HG03457 (cell line): ENCODE measurements around the gene SLC17A6.

Experiments used
- ATAC-seq: cut with Tn5 transposase; IDR thresholded peaks from one replicate; pipeline ENCODE4 v1.9.1; 2021; ENCODE audit warnings: moderate number of reproducible peaks; ENCODE audit not compliant: unreplicated experiment

Gene SLC17A6

DNA sequence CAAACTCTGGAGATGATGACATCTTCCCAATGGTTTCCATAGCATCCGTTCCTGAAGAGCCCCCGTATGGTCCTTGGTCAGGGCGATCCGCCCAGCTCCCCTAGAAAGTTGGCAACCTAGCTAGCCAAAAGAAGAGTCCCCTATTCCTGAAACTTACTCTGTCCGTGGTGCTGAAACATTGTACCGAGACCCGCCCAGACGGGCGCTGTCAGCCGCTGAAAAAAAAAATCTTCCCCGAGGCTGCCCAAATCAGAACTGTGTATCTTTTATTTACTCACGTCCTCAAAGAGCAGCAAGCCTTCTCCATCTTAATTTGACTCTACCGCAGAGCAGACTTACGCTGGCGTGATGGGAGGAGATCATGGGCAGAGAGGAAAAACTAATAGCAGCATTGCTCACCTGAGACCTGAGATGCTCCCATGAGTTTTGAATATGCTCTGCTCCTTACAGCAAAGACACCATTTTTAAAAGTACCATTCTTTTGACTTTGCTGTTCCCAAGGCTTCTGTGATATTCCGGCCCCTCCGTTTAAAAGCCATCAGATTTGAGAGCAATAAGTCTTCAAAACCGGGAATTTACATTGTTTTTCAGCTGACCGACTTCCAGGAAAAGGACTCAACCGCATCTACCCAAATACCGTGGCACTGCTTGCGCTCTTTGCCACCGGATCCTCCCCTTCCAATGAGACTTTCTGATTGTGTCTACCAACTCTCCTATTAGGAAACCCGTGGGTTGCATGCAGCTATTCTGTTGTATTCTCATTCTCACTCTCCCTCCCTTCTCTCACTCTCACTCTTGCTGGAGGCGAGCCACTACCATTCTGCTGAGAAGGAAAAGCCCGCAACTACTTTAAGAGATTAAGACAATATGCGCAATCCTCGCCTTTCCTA is at the start of gene SLC17A6:
Gene SLC17A6, plus strand, starts transcription at position 786 of the 890 bp plus-strand sequence. CDS start 153 bp downstream, outside the sequence.
- ATAC-seq, result no peak

DNA sequence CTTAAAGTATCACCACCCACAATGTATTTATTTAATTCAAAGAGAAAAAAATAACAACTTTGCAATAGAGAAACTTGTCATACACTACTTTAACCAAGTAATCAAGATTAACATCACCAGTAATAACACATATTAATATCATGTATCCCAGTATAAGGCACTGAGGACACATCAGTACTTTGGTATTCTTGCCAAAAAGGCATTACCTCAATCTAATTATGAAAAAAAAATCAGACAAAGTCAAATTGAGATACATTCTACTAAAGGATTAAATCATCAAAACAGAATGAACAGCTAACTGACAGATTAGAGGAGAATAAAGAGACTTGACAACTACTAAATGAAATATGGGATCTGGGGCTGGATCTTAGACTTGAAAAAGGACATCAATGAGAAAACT is 35.8 kb upstream of the SLC17A6 start:
- ATAC-seq, result no peak

DNA sequence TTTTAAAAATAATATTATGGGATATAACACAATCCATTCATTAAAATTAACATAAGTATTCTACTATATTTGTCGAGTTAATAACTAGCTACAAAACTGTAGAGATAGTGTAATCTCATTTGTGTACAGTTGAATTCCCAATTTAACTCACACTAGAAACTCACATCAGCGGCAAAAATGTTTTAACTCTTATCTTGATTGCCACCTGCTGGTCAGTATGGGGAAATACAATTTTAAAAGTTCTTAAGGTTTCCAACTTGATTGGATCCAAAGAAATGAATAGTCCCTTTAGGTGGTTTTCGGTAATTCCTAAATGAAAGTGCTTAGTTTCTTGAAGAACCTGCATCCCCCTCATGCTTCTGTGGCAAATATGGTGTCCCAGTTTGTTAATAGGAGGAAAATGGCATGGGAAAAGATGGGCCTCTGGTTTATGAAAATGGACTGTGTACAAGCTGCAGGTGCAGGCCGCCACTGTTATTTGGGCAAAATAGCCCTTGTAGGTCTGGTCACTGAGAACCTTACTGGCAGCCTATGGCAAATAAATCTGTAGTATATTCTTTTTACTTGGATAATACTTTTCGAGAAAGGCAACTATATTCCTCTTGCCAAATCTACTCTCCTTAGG is 33.7 kb upstream of the SLC17A6 start:
- no peak for ATAC-seq

DNA sequence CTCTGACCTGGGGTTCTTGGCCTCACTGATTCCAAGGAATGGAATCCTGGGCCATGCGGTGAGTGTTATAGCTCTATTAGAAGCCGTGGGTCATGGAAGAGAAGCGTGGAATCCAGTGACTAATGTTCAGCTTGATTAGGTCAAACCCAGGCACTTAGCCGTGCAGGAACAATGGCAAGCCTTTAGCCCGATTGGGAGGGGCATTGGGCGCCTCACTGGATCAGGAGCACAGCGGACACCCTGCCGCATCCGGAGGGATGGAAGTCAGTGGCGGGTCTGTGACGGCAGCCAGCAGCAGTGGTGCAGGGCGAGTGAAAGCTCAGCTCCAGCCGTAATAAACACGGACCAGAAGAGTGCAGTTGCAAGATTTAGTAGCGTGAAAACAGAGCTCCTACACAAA is 20.5 kb upstream of the SLC17A6 start:
- ATAC-seq, result no peak

DNA sequence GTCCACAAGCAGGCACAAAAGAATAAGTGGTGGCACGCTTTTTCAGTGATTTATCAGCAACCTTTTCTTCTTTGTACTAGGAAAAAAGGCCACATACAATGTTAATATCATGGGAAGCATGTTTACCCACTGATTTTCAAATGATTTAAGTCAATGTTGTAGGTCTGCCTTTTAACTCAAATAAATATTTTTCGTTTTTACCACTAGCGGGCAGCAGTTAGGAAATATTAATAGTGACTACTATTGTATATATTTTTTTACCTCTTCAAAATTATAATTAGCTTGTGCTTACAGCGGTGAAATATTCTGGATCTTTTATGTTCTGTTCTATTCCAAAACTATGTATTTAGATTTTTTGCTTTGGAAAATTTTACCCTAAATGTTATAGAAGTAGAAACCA is 6.4 kb upstream of the SLC17A6 start:
- no peak for ATAC-seq

DNA sequence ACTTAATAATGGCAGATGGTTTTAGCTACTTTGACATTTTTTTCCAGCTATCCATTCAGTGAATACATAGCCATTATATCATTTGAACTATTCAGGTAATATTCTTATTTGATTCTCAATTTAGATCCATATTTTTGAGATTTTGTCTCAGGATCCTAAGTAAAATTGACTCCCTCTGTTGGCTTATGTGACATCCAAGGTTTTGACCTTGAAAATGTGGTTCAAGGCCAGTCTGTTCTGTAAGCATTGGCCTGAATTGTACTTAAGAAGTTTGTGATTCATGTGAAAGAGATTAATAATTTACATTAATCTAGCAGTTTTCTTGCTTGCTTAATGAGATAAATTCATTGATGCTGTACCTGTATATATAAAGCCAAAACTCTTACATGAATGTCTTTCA is 1.6 kb upstream of the SLC17A6 start:
- no peak for ATAC-seq

DNA sequence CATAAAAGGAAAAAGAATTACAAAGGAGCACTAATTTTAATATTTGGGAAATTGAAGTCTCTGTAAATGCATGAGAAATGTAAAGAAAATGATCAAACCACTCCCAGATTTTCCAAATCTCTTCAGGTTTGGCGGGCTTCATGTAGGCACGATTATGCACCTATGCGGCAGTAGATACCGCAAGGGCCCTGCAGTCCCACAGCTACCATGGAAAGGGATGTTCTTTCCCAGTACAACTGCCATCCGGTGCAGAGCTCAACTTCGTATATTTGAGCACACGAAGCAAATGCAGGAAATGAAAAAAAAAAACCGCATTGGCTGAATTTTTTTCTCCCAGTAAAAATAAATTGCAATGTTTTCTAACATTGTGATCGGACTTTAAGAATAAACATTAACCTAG is 1.4 kb downstream of the SLC17A6 start:
- ATAC-seq, result no peak

DNA sequence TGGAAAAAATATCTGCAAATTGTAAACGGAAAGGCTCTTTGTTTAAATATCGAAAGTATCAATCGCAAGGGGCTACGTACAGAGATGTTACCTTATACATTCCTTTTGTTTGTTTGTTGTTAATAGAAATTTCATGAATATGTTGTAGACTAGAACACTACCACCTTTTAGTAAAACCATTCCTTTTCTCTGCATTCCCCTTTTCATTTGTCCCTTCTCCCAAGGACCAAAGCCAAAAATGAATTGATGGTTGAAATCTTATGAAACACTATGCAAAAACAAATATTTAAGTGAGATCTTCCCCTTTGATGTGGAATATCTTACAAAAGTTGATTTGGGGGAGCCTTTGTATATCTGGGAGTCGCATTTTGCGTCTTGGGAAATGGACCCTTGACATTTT is 2.1 kb downstream of the SLC17A6 start:
- no peak for ATAC-seq

DNA sequence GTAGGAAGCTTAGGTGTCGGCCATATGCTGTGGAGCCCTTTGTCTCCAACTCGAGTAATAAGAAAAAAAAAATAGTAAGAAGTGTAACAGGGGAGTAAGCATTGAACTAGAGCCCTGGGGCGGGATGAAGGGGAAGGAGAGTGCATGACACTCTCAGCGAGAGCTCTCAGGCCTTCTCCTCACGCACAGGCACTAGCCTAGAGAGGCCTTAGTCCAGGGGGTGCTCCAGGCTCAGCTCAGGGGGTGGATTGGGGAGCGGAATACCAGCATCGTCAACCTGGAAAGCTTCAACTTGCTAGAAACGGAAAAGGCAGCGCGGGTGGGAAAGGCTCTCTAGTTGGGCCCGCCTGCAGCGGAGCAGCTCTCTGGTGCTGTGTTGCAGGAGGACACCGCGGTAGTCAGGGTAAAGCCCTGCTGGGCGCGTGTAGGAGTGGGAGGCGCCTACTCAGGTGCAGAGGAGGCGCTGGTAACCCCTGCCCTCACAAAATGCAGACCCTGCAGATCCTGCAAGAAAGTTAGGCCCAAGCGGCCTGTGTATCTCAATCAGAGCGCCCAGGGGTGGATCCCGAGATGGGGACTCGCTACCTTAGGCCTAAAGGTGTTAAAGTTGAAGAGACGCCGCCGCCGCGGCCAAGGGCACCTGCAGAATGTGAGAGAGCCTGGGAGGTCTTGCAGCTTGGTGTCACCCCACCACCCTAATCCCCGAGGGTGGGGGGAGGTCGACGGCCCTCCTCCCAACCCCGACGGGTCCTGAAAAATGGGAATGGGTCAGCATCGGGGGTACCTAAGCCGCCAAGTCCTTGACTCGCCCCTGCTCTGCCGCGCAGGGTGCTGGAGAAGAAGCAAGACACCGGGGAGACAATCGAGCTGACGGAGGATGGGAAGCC is 2.8 kb downstream of the SLC17A6 start:
- ATAC-seq, result no peak

DNA sequence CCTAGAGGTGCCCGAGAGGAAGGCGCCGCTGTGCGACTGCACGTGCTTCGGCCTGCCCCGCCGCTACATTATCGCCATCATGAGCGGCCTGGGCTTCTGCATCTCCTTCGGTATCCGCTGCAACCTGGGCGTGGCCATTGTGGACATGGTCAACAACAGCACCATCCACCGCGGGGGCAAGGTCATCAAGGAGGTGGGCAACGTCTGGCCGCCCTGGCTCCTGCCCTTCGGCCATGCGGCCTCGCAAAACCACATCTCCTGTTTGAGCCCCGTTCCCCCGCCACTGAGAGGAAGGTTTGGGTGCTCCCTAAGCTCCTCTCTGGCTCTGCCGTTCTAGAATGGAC is 3.4 kb downstream of the SLC17A6 start:
- no peak for ATAC-seq

DNA sequence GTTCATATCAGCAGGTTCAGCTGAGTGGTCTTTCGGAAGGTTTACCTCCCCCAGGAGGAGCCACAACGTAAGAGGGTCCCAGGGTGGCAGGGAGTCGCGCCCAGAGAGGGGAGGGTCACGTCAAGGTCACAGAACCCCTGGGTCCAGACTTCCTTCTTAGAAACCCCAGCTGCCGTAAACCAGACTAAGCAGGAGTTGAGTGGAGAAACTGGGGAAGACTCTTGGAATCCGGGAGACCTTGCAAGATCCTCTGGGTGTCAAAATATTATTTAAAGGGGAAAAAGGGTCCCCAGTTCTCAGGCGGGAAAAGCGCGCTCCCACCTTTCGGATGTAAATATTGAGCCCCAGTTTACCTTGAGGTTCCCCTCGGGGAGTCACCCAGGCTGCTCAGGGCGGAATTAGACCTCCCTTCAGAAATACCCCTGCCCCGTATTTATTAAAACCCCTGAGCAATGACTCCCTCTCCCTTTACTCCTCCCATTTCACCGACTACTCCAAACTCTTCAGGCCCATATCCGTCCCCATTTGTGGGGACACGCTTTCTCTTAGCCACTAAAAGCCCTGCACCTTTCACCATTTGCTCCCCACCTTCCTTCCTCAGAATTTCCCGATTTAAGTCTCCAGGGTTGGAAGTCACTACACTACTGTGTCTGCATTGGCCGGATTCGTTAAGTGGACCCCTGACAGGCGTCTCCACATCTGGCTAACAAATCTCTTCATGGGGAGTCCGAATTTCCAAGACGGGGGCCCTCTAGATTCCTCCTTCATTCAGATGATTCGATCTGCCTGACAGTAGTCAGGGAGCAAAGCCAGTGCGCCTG is 4.2 kb downstream of the SLC17A6 start:
- no peak for ATAC-seq

DNA sequence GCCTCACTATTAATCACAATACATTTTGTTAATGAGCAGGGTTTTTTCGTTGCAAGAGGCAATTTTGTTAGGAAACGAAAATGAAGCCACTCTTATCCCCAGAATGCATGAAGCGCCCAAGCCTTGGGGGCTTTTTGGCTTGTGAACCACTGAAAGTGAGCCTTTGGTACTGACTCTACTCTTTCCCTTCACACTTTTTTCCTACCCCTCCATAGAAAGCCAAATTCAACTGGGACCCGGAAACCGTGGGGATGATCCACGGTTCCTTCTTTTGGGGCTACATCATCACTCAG is 4.8 kb downstream of the SLC17A6 start:
- ATAC-seq, result no peak

DNA sequence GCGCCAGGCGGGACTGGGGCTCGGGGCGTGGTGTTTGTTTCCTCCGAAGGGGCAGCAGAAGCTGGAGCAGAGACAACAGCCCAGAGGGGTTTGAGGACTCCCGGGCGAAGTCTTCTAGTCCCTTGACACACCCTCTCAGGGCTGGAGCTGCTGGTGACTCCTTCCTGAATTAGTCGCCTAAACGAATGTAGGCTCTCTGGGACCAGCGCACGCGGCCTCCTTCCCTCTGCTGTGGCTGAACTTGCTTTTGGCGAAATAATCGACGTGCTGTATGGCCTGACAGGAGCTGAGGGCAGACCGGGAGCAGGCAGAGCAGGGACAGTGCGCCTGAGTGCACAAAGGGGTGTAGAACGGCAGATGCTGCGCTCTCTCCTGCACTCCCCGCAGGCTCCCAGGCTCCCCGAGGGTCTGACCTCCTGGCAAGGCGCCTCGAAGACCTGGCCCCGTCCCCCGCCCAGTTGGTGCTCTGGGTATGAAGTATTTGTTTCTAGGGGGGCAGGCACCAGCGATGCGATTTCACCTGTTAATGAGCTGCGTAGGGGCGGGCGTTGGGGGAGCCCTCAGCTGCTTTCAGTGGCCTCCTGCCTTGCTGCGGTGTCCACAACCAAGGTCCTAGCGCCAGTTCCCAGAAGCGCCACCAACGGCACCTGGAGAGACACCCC is 5.3 kb downstream of the SLC17A6 start:
- ATAC-seq, result no peak

DNA sequence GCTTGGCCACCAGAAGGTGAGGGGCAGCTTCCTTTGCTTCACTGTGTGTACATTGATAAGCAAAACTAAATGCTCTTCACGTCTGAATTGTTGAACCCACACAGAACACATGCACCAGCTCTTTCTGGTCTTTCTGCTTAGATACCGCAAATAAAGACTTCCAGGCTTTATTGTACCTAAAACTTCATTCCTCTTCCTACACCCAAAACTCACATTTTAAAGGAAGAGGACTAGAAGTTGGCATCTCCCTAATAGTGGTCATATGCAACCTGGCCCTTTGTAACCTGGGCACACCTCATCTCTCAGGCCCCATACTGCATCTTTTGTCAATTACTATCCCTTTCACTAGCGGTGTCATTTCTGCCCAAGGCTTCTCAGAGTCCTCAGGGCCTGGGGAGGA is 5.9 kb downstream of the SLC17A6 start:
- no peak for ATAC-seq

DNA sequence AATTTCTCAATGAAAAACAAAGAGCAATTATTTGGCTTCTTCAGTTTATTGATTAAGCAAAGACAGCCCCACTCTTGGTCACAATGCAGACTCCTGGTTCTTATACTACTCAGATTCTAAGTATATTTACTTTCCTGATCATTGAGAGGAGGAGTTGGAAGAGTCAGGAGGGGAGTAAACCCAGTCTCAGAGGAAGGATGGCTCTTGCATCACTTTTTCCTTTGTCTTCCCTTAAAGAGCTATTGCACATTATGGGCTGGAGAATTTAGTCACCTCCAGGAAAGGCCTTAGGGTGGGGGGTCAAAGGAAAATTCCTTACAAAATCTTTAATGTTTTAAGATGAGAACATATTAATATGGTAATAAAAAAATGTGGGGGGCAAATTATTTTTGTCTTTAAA is 8.1 kb downstream of the SLC17A6 start:
- no peak for ATAC-seq

DNA sequence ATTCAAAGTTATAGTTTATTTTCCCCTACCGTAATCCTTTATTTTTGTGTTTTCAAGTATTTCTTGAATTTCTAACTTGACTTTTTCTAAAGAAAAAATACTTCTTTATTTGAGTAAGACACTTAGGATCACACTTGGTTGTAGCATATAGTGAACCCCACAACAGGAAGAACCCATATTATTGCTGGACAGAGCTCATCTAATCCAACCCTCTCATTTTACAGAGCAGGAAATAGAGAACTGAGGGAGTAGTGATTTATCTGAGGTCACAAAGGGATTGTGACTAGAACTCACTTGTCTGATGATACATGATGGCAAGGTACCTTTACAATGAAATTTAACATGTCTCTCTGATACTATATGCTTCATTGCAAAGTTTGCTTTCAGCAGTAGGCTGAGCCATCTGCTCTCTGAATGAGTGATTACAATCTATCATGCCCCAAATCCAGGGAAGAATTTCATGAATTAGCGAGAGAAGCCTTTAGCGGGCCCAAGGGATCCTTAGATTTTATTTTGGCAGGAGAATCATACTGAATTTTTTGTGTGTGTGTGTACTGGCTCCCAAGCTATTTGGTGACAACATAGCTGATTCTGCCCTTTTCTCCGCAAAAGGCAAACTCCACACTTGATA is 9.8 kb downstream of the SLC17A6 start:
- no peak for ATAC-seq

DNA sequence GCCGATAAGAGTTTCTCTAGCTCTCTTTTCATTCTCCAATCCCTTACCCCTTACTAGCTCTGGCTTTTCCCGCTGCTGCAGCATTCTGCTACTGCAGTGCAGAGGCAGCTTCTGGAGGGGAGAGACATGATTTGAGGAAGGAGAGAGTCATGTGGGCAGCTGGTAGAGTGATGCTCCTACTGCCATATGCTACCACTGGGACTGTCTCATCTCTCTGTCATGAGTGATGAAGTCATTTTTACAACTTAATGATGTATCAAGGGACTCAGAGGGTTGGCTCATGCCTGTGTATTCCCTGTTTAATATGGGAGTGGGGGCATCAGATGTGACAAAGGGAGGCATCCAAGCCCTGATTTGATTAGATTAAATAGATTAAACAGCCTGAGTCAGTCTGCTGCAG is 11.3 kb downstream of the SLC17A6 start:
- ATAC-seq, result no peak

DNA sequence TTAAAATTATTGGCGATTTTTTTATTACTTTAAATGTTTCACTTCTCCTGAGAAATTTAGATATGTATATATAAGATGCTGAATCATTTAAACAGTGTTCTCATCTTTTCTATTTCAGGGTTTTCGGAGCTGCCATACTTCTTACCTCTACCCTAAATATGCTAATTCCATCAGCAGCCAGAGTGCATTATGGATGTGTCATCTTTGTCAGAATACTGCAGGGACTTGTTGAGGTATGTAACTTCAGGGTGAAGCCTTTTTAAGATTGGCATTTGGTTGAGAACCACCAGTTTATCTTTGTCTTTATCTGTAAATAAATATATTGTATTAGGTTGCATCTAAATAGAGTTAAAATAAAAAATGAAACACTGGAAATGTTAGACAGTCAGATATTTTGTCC is 21.1 kb downstream of the SLC17A6 start:
- no peak for ATAC-seq

DNA sequence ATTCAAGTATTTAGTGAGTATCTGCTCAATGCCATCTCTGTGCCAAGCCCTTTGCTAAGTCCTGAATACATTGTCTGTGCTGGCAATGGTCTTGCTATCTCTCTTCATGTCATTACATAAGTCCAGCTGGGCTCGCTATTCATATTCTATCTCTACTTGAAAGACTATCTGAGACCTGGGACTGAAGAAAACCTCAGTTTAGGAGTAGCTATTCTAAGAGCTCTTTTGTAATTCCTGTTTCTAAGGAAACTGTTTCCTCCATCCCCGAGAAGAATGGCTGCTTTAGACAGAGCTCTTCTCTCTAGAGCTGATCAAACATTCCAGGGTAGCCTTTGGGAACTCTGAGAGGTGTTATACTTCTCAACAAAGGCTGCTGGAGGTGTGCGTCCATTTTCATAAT is 33.0 kb downstream of the SLC17A6 start:
- ATAC-seq, result no peak

DNA sequence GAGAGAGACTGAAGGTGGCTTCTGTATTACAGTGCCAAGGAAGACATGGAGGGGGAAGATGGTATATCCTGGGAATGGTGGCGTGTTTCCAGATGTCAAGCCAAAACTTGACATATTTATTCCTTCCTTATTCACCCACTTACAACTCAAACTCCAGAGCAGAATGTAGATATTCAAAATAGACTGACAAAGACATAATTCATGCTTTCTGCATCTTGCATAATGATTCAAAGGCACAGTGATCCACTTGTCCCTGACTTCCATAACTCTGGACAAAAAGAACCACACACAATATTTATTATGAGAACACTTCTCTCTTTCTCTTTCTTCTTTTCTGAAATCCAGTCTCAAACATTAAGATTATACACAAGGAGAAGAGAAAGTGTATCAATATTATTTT is 48.9 kb downstream of the SLC17A6 start:
- ATAC-seq, result no peak
